ENCODE data around the gene CCDC80.

DNA sequence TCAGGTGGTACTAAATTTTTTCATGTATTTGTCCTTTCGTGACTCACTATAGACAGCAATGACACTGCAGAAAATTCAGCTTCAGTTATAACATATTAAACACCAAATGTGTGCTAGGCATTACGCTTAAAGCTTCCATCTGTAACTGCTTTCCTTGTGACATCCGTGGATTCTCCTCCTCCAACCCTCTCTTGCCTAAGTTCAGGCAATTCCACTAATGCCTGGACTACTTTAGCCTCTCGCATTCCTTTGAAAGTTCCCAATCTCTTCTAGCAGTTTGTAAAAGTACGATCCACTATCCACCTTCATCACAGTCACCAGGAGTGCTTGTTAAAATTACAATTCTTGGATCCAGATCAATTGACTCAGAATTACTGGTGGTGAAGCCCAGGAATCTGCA is 17.7 kb downstream of the CCDC80 start:
- TF ChIP-seq, protein P1, sequence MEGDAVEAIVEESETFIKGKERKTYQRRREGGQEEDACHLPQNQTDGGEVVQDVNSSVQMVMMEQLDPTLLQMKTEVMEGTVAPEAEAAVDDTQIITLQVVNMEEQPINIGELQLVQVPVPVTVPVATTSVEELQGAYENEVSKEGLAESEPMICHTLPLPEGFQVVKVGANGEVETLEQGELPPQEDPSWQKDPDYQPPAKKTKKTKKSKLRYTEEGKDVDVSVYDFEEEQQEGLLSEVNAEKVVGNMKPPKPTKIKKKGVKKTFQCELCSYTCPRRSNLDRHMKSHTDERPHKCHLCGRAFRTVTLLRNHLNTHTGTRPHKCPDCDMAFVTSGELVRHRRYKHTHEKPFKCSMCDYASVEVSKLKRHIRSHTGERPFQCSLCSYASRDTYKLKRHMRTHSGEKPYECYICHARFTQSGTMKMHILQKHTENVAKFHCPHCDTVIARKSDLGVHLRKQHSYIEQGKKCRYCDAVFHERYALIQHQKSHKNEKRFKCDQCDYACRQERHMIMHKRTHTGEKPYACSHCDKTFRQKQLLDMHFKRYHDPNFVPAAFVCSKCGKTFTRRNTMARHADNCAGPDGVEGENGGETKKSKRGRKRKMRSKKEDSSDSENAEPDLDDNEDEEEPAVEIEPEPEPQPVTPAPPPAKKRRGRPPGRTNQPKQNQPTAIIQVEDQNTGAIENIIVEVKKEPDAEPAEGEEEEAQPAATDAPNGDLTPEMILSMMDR (conservative IDR thresholded peaks at IDR 0.05; ENCODE audit: low read depth, low read length): no peak
- no peak for TF ChIP-seq CEBPB (IDR thresholded peaks at IDR 0.05; ENCODE audit: low read depth, low read length)
- TF ChIP-seq CHD1 (IDR thresholded peaks at IDR 0.05; ENCODE audit: low read depth, low read length): no peak
- TF ChIP-seq, protein P2, sequence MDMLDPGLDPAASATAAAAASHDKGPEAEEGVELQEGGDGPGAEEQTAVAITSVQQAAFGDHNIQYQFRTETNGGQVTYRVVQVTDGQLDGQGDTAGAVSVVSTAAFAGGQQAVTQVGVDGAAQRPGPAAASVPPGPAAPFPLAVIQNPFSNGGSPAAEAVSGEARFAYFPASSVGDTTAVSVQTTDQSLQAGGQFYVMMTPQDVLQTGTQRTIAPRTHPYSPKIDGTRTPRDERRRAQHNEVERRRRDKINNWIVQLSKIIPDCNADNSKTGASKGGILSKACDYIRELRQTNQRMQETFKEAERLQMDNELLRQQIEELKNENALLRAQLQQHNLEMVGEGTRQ (IDR thresholded peaks at IDR 0.05; ENCODE audit: low read depth, low read length): no peak

Data from IMR-90 (cell line).